ENCODE results near the gene OR10K1.

Gene OR10K1

GRCh38 chr1:158507511-158507910, 45.9 kb downstream of the OR10K1 start:
- H3K36me3 ChIP-seq (ENCODE audit: control insufficient read depth, insufficient read depth, low read length) = no peaks in the 10 kb centered on the region
- no peak overlapping the region for H3K4me3 ChIP-seq (replicated peaks; ENCODE audit: low read depth, low read length)
- no peaks in the 10 kb centered on the region for H3K27me3 ChIP-seq (replicated peaks; ENCODE audit: control insufficient read depth, insufficient read depth, low read length)
- no peak for DNase-seq (ENCODE audit: extremely low read depth, insufficient read length)
- no peak for TF ChIP-seq CTCF (IDR thresholded peaks at IDR 0.05; ENCODE audit: insufficient read depth, low read length, poor library complexity, severe bottlenecking)

- no peak for TF ChIP-seq CTCF (IDR thresholded peaks at IDR 0.05; ENCODE audit: insufficient read depth, low read length, poor library complexity, severe bottlenecking)
- Histone ChIP-seq H3K4me3 (replicated peaks; ENCODE audit: low read depth, low read length) (no peak overlapping the region), H3K27me3 (replicated peaks; ENCODE audit: control insufficient read depth, insufficient read depth, low read length) (no peaks in the 10 kb centered on the region), H3K36me3 (ENCODE audit: control insufficient read depth, insufficient read depth, low read length) (no peaks in the 10 kb centered on the region)
- DNase-seq (ENCODE audit: extremely low read depth, insufficient read length) = no peak
Observed at GRCh38 chr1:158509471-158510156, 48.0 kb downstream of the OR10K1 start.

- TF ChIP-seq CTCF (IDR thresholded peaks at IDR 0.05; ENCODE audit: insufficient read depth, low read length, poor library complexity, severe bottlenecking) = no peak
- Histone ChIP-seq H3K36me3 (ENCODE audit: control insufficient read depth, insufficient read depth, low read length) (no peaks in the 10 kb centered on the region), H3K27me3 (replicated peaks; ENCODE audit: control insufficient read depth, insufficient read depth, low read length) (no peaks in the 10 kb centered on the region), H3K4me3 (replicated peaks; ENCODE audit: low read depth, low read length) (no peak overlapping the region)
- no peak for DNase-seq (ENCODE audit: extremely low read depth, insufficient read length)
Observed at GRCh38 chr1:158516966-158517365, 55.3 kb downstream of the OR10K1 start.

Data from GM06990 (cell line).